RWPE1 (cell line): Measurements from ENCODE around the gene ADGRL3.
"Not testable (repeated sequence)": the region's sequence is repeated elsewhere in the genome, so short reads cannot be mapped to it uniquely, and the experiment has no call there.

Source experiments
- CTCF ChIA-PET: fragments of 350-600 bp; sonication (Branson Sonifier 250); formaldehyde crosslinking; extraction: SDS; loops from one replicate; lab custom pipeline; 2021; lab: Yijun Ruan, JAX
- POLR2A ChIA-PET: fragments of 400-600 bp; formaldehyde crosslinking; extraction: SDS; loops from one replicate; lab custom pipeline; 2020; ENCODE audit warnings: antibody characterized with exemption; ENCODE audit not compliant: low non-redundant PET; lab: Yijun Ruan, JAX
- DNase-seq: peaks from one replicate; pipeline ENCODE4 v3.0.0; 2012; ENCODE audit warnings: low spot score
- H3K27ac ChIP-seq: fragments of 450-650 bp; 2 replicates; pipeline ENCODE4 v1.5.1; 2017
- CTCF ChIP-seq: fragments of 450-650 bp; conservative IDR thresholded peaks from 2 replicates; pipeline ENCODE4 v1.5.1; 2017; ENCODE audit warnings: low read depth, mild to moderate bottlenecking

ADGRL3 gene

DNA sequence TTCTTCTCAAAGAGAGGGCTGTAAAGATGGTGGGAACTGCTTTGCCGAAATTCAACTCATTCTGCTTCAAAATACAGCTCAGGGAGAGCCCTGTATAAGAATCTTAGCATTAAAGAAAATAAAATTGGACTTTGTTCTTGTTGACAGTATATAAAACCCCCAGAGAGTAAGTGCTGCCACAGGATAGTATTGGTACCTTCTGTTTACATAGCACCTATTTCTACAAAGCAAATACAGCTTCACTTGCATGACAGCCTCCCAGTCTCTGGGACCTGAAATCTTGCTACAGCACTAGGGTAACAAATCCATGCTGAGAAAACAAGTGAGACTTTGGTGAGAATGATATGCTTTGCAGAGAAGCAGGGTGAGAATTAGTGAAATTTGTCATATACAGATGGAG is 428.6 kb downstream of the ADGRL3 start:
- no peak for TF ChIP-seq CTCF
- no peak overlapping the region for H3K27ac ChIP-seq
- DNase-seq, result no peak
- ChIA-PET POLR2A (no interaction called here), CTCF (no interaction called here)

- POLR2A ChIA-PET, result no interaction called here
- no peak for TF ChIP-seq CTCF
Measured at GRCh38 chr4:61630548-61630947, 430.4 kb downstream of the ADGRL3 start.

GRCh38 chr4:61638591-61638990 is 438.5 kb downstream of the ADGRL3 start:
- no peak for TF ChIP-seq CTCF
- CTCF ChIA-PET, result no interaction called here
- no peak overlapping the region for H3K27ac ChIP-seq
- DNase-seq, result no peak
- POLR2A ChIA-PET, result no interaction called here

More at GRCh38 chr4:61630548-61630947, 430.4 kb downstream of the ADGRL3 start:
- H3K27ac ChIP-seq, result no peak overlapping the region
- DNase-seq, result no peak
- CTCF ChIA-PET, result no interaction called here

- DNase-seq, H3K27ac ChIP-seq, POLR2A ChIA-PET, CTCF ChIA-PET: not testable (repeated sequence)
Measured at GRCh38 chr4:61646746-61647350, 446.7 kb downstream of the ADGRL3 start.

- CTCF ChIA-PET, result no interaction called here
- H3K27ac ChIP-seq, result no peak overlapping the region
- DNase-seq, result no peak
- POLR2A ChIA-PET, result no interaction called here
- no peak for TF ChIP-seq CTCF
Measured at GRCh38 chr4:61648264-61648663, 448.1 kb downstream of the ADGRL3 start.

DNA sequence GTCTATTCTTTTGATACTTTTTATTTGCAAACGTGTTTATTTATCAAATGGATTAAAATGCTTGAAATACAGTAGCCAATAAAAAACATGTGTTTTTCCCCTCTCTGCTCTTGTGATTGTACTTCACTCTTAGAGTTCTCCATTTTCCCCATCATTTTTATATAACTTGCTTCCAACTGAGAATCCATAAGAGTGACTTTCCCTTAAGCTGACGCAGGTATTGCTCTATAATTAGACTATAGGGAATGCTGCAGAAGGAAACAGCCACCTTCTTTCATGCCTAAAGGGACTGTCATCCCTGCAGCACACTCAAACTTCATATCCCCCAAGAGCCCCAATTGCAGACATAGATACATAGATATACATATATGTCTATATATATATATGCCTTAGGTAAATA is 456.9 kb downstream of the ADGRL3 start:
- no peak for DNase-seq
- POLR2A ChIA-PET, result no interaction called here

More for the DNA sequence above, 456.9 kb downstream of the ADGRL3 start:
- no peak for TF ChIP-seq CTCF
- CTCF ChIA-PET, result no interaction called here
- no peak overlapping the region for H3K27ac ChIP-seq
